Stimulated activated CD4-positive, alpha-beta T cell treated with anti-CD3 and anti-CD28 coated beads, Interleukin-2, amount 100 ng/mL, for 4 hours (primary cell): ENCODE data around the gene LRRN3.

Source experiments
- DNase-seq: peaks from one replicate; pipeline ENCODE4 v3.0.0-alpha.2; 2020; ENCODE audit warnings: low read depth

The LRRN3 gene

DNA sequence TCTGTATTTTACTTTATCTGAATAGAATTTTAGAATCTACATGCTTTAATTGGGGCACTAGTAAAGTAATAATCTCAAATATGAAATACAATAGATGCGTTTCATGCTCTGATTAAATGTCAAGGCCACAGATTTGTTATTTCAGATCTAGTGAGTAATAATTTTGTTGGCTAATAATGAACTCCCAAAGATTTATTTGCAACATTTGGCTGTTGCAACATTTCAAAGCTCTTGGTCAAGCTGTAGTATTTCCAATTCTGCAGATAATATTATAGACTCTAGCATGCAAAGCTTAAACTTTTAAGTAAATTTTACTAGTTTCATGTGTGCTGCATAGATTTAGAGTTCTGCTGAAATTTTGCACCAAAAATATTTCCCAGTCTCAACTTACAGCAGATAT lies 16.7 kb downstream of the LRRN3 start:
- no peak for DNase-seq

DNA sequence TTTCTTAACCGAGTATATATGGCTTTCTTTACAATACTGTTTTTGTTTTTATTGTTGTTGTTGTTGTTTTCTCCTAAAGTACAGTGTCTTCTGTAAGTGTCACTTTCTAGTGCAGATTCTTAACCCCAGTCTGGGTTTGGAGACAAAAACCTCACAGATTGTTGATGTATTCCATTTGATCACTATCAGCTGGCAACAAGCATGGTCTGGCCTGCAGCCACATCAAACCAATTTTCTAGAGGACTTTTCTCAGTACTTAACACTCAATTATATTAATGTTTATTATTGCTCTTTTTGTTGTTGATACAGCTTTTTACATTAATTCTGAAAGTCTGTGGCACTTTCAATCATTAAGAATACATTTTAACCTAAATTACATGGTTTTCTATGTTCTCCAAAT lies 17.1 kb downstream of the LRRN3 start:
- no peak for DNase-seq

DNA sequence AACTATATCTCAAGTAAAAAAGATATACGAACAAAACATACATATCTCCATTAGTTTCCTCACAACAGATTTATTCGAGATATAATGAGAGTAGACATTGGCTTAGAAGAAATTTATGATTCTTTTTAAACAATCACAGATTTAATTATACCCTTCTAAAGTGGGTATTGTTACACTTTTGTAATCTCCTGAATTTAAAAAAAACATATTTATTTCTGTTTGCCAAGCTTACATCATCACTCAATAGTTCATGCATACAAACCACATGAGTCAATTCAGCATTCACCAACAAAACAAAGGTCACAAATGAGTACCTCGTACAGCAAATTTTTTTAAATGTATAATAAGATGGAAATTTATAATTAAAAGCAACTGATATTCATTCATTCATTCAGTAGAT lies 17.6 kb downstream of the LRRN3 start:
- DNase-seq = no peak

DNA sequence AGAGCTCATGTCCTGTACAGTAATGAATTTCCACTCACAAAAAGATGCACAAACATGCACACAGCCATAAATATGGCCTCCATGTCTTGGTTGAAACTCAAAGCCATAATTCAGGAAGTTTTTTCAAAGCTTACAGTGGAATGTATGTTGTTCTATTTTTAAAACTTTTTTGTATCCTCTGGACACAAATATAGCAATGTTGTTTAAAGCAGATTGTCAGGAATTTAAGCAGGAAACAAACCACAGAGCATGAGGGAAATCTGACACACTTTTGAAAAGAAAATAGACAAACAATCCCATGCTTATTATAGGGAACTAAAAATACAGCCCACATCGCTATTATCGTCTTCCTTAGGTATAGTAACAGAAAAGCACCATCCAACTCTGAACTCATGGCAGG lies 21.5 kb downstream of the LRRN3 start:
- no peak for DNase-seq

DNA sequence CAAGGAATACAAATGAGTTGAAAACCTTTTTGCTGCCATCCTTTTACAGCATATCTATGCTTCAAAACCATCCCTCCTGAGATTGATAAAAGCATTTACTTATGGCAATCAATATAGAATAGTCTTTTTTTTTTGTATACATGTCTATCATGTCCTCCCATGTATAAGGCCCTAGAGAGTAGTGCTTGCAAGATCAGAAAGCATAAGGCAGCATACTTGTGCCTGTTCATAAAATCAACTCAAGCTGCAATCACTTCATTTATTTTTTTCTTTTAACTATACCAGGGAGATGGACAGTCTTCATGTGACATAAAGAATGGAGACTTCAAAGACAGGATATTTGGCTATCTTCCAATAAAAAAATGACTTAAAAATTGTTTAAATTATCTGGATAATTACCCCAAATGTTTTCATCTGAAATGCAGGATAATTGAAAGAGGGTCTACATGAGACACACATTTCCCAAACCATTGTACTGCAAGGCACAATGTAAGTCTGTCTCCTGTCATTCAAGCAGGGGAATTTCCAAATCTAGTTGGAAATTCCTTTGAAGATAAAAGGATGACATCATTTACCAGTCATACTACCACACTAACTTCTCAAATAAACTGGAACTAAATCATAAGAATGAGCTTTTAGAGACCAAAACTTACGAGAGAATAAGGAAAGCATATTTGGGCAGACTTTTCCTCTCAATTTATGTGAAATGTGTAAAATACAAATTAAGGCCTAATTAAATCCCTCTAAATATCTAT lies 22.5 kb downstream of the LRRN3 start:
- DNase-seq = no peak

DNA sequence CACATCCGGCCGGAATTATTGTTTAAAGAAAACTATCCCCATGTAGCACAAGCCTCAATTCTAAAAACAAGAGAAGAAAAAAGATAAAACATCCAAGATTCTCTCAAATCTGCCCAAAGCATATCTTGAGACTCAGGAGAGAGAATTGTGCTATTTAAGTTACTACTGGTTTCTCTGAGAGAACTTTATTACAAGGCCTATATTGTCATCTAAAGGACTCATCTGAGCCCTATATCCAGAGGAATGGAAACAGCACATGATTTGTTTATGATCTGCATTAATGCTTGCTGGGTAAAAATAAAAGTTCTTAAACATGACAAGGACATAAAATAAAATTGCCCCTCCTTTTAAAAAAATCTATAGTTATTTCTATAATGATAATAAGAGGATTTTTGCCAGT lies 25.0 kb downstream of the LRRN3 start:
- DNase-seq = no peak

DNA sequence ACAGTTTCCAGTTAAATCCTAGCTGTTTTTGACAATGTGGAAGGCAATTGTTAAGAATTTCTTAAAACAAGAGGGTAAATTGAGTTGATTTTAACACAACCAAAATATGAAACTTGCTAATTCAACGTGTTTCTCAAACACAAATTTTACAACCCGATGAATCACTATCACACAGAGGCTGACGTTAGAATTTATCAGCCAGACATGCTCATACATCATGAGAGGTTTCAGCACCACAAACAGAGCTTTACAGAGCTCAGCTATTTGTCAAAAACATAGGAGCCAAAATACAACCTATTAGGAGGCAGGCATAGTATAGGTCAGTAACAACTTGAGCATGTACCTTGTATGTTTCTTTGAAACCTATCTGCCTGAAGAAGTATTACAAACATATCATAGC lies 36.1 kb downstream of the LRRN3 start:
- no peak for DNase-seq

DNA sequence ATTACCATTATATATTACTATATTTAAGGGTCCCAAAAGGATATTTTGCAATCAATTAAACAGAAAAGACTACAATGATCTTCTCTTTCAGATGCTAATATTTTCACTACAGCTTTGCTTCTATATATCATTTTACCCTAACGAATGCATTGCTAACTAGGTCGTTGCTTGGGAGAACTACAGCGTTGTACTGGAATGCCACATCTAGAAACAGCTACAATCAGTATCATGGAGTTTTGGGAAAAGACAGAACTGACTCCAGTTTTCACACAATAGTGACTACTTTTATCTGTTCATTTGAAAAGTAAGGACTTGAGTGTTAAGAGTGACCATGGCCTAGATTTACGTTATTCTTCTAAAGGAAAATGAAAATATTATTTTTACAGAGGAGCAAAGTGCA lies 38.5 kb downstream of the LRRN3 start:
- no peak for DNase-seq

DNA sequence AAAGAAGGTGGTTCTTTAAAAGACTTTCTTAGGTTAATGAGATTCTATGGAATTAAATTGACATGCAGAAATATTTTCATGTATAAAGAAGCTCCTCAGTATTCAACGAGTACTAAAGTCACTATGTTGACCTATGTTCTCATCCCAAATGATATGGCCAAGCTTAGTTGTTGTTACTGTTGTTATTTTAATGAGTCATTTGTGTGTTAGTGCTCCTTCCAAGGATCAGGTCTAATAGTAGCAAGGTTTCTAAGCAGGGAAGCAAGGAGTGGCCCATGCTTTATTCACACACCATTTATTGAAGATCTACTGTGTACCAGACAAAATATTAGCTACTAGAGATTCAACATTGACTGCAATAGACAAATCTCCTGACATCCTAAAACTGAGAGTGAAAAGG lies 41.9 kb downstream of the LRRN3 start:
- no peak for DNase-seq

DNA sequence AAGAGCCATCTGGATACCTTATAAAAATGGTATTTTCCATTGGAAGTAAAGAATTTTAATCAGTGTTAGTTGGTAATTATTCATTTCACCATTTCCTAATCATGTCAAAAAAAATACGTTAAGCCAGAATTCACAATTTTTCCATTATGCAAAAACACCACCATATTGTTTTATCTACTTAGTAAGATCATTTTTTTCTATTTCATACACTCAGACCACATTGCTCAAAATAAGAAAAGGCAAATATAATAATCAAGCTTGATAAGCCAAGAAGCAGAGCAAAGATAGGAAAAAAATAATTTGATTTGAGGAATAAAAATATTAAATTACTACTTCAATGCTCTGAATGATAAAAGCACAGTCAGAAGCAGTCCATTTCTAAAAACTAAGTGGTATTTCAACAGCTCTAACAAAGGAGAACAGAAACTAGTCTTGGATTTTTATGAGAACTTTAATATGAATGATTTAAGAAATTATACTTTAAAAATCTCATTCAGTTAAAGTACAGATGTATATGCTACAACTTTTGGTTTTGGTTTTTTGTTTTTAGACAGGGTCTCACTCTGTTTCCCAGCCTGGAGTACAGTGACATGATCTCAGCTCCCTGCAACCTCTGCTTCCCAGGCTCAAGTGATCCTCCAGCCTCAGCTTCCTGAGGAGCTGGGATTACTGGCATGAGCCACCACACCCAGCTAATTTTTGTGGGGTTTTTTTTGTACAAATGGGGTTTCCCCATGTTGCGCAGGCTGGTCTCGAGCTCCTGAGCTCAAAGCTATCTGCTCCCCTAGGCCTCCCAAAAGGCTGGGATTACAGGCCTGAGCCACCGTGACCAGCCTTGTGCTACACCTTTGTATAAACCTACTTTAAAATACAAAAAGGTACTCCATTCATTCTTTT lies 46.6 kb downstream of the LRRN3 start:
- no peak for DNase-seq

DNA sequence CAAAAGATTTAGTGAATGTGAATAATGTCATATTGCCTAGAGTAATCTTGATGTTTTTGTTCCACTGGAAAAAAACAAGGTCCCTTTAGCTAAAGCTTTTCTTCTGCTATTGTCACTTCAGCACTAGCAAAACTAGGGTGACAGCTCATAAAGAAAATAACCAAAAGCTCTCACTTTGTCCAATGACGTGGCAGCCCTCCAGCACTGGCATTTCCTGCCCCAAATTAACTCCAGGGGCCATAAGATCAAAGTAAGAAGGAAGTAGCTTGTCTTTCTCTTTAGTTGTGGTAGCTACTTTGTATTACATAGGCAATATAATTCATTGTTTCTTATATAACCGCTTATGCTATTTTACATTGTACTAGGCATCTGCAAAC lies 47.3 kb downstream of the LRRN3 start:
- DNase-seq = peak; percentile 52

DNA sequence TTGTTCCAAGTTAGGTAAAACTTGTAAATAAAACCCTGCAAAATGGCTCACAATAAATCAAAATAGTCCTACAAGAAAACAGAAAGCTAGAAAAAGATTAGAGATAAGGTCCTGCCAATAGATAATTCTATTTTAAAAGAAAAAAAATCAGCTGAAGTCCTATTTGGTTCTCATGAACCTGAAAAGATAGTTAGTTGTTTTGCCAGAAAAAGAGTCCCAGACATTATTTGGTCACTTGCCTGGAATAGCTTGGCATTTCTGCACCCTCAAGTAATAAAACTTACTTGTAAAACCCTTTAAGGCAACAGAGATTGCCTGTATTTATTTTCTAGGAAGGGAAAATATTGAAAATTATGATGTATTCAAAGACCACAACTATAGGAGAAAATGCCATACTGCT lies 47.7 kb downstream of the LRRN3 start:
- no peak for DNase-seq

DNA sequence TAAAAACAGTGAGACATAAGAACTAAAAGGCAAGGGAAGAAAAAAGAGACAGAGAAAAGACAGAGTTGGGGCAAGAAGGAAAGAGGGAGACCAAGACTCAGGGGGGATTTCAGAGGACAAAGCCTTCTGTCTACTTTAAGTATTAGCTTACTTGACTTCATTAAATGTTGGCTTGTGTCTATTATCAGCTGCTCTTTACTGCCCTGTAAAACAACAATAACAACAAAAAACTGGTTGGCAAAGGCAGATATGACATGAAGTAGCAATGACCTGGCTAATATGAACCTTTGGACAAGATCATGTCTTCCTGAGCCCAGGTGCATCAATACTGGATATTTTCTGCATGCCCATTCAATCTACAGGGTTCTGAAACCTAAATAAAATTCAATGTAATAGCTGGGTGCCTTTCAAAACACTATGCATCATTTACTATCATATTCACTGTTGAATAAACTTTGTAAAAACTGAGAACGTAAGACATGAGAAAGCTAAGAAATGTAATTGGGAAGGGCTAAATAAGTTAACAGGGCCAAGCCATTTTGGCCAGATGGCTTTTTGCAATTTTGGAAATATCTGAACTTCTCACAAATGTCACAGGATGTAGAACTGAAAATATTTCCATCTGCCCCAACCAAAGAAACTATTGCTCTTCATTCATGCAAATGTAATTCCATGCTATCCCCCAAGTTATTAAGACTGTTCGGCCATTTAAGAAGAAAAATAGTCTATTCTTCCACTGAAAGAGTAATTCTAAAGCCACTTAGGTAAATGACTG lies 49.4 kb downstream of the LRRN3 start:
- DNase-seq = no peak

DNA sequence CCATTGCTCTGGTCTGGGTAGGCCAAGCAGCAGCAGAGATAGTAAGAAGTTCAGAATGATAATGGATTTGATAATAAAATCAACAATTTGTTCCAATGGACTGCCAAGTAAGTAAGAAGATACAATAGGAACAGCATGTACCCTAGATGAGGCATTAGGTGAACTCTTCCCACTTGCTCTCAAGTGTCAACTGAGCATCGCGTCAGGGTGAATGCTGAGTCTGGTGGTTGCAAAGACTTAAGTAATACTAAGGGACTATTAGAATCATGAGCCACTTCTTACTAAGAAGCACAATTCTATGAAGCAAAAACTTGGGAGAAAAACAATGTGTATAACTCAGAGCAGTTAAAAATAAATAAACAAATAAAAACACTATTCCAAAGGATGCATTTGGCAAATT lies 54.5 kb downstream of the LRRN3 start:
- DNase-seq = no peak

DNA sequence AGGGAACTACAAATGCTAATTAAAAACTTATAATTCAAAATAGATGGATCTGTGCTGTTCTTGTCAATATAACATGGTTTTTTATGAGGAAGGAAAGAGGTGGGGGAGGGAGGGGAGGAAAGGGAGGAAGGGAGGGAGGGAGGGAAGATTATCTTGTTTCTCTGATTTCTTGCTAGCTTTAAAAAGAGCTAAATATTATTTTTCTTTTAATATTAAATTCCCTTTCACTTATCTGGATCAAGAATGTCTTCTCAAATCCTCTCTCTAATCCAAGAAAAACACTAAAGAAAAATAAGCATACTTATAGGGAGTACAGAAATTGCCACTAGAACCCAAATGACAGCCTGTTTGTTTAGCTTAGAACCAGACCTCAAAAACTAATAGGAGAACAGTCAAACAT lies 55.2 kb downstream of the LRRN3 start:
- no peak for DNase-seq

DNA sequence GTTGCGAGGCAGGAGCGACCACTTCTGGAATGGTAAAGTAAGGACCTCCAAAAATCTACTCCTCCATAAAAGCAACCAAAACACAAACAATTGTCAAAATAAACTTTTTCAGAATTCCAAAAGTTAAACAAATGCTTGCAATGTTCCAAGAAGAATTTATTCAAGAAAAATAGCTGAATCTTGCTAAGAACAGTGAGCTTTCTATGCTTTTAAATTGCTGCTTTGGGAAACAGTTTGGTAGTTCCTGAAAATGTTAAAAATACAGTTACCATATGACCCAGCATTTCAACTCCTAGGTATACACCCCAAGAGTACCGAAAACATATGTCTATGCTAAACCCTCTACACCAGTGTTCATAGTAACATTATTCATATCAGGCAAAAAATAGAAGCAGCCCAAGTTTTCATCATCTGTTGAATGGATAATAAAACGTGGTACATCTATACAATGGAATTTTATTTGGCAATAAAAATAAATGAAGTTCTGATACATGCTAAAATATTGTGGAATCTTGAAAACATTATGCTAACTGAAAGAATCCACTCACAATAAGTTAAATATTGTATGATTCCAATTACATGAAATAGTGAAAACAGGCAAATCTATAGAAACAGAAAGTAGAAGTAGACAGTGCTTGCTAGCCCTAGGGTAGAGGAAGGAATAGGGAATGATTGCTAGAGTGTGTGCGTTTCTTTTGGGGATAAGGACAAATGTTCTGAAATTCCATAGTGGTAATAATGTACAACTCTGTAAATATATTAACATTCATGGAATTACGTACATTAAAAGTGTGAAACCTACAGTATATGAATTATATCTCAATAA lies 57.0 kb downstream of the LRRN3 start:
- no peak for DNase-seq

DNA sequence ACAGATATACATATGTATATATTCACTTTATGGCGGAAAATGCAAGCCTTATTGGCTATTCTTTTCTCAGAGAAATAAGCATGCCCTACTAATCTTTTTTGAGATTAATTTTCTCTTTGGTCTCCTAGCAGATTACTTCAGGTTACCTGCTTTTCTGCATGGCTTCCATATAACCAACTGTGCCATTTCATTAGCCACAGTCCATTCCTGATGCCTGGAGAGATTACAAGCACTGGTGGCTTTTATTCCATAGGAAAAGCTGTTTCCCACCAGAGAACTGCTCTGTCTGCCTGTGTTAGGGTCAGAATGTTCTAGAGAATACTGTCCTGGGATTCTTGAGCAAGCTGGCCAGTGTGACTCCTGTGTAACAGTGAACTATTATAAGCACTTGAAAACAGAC lies 59.8 kb downstream of the LRRN3 start:
- DNase-seq = no peak

DNA sequence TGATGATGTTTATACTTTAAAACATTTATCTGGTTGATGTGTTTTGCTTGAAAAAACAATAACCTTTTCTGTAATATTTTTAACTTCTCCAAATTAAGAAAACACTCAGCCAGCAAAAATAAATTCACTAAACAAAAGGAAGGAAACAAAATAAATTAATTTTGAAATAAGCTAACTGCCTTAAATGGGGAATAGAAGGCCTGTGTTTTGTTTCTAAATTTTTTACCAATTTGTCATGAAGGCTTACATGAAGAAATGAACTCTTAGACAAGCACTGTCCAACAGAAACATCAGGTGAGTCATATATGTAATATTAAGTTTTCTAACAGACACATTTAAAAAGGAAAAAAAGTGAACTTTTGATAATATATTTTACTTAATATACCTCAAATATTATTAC lies 68.5 kb downstream of the LRRN3 start:
- DNase-seq = no peak

DNA sequence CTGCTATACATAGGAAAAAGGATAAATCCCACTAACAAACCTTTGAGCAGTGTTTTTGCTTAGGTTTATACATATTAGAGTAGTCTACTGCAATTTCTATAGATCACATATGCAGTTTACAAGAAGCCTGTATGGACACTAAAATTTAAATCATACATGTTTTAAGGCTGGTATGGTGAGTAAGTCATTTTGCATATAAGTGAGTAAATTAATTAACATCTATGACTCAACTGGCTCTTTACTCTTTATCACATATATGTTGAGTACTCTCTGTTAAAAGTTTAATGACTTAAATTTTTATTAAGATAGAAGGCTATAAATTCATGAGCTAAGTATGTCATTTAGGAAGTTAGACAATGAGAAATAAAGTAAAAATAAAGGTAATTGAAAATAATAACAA lies 69.4 kb downstream of the LRRN3 start:
- no peak for DNase-seq

DNA sequence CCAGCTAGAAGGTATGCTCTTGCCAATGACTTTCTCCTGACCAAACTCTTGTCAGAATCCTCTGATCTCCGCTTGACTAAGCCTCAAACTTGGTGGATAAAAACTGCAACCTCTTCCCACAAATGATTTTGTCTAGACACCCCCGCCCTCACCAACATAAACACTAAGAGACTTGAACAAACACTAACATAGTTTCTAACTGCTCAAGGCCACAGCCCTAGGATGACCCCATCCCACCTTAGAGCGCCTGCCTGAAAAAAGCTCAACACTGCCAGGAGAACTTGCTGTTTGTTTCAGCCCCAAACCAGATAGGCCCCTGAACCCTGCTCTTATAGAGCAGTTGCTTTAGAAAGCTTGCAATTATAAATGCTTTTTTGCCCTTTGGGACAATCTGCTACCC lies 71.8 kb downstream of the LRRN3 start:
- DNase-seq = no peak

DNA sequence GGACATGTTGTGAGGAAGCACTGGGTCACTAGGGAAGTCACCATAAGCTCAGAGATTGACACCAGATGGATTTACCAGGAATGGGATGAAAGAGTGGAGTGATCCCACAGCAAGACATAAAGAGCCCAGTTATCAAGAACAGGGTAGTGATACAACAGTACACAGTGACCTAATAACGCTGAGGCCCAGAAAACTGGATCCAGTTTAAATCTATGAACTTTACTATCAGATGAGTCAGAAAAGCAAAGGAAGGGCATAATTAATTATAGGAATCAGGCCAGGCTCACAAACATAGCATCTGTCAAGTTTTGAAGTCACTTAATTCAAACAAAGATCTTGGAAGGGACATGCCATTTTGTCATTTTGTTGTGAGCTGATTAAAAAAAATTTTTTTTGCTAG lies 73.5 kb downstream of the LRRN3 start:
- DNase-seq = no peak

DNA sequence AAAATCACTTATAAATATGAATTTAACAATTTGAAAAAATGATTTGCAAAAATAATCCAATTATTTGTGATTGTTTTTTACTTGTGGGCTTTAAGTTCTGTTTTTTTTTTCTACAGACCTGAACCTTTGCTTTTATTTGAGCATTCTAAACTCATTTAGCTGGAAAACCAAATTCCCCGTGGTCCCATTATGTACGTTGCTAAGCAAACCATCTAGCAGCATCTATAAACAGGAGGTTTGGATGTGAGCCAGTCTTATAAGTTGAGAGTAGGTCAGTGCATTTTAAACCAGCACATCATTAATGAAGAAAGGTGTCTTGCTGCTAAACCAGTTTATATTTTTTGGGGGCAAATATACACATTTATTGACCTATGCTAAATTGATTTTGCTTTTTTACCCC lies 77.3 kb downstream of the LRRN3 start:
- no peak for DNase-seq
